Lung (tissue), 12 donors: ENCODE results near the gene PRKD2. TPM values are rescaled to one million over a fixed set of nuclear protein-coding genes. Genes with fewer than 3 reads are reported as not detected.

Experiments
- ATAC-seq: fragments of 200-7000 bp; cut with Tn5 transposase; one replicate; pipeline ENCODE4 v1.9.1; 2020; ENCODE audit warnings: moderate number of reproducible peaks; ENCODE audit not compliant: insufficient read depth, low FRiP score
- DNase-seq, 3 donors: peaks; one replicate each; pipeline ENCODE4 v3.0.0-alpha.2; 2013 to 2017
- H3K27ac ChIP-seq, 2 donors: one replicate each; pipeline ENCODE4 v1.5.1; 2013; ENCODE audit warnings: mild to moderate bottlenecking in 2 of 2, moderate library complexity in 2 of 2, control low read depth in 1 of 2, inconsistent platforms in 1 of 2, low read depth in 1 of 2, low read length in 1 of 2
- H3K27me3 ChIP-seq, 3 donors: one replicate each; pipeline ENCODE4 v1.5.1; 2013; ENCODE audit warnings: low read length in 2 of 3; ENCODE audit not compliant: control insufficient read depth in 3 of 3, insufficient read depth in 3 of 3
- H3K36me3 ChIP-seq, 4 donors: one replicate each; pipeline ENCODE4 v1.5.1; 2013; ENCODE audit warnings: low read length in 4 of 4, mild to moderate bottlenecking in 1 of 4, moderate library complexity in 1 of 4; ENCODE audit not compliant: control insufficient read depth in 4 of 4, insufficient read depth in 4 of 4
- H3K4me1 ChIP-seq, 5 donors: one replicate each; pipeline ENCODE4 v1.5.1; 2013; ENCODE audit warnings: low read length in 5 of 5, mild to moderate bottlenecking in 2 of 5, moderate library complexity in 1 of 5; ENCODE audit not compliant: control insufficient read depth in 5 of 5, insufficient read depth in 5 of 5
- H3K4me3 ChIP-seq: one replicate; pipeline ENCODE4 v1.5.1; 2013; ENCODE audit warnings: mild to moderate bottlenecking, control low read depth, moderate library complexity
- H3K9ac ChIP-seq, 2 donors: one replicate each; pipeline ENCODE4 v1.5.1; 2013; ENCODE audit warnings: low read length in 2 of 2, control low read depth in 1 of 2; ENCODE audit not compliant: insufficient read depth in 1 of 2
- H3K9me3 ChIP-seq, 4 donors: one replicate each; pipeline ENCODE4 v1.5.1; 2013; ENCODE audit warnings: low read length in 3 of 4, mild to moderate bottlenecking in 1 of 4, moderate library complexity in 1 of 4; ENCODE audit not compliant: control insufficient read depth in 4 of 4, insufficient read depth in 3 of 4
- WGBS, 2 donors: extraction: QIAGEN DNeasy Blood & Tissue Kit; methylation state at CpG; one replicate each; pipeline ENCODE4 v1.1.7; 2013; 5-methylcytosine and 5-hydroxymethylcytosine counted together
- polyA plus RNA-seq, 2 donors: library from polyadenylated mRNA; stranded (reverse); fragments of 200-250 nt; gene quantifications; one replicate each; pipeline ENCODE4 v1.2.1, GENCODE V29; 2013
- total RNA-seq, 2 donors: library from RNA; depleted of rRNA in 1 of 2; stranded (reverse); fragments of >200 nt in 1 of 2; gene quantifications; one replicate each; pipeline ENCODE4 v1.2.1, GENCODE V29; 2014 to 2021
- TF ChIP-seq, protein P1 (sequence below): IDR thresholded peaks from 2 replicates; pipeline ENCODE4 v1.5.1; 2012; ENCODE audit warnings: mild to moderate bottlenecking; ENCODE audit errors: control extremely low read depth, extremely low read depth
- donor health status: control.
- donor health status: control.
- donor health status: Bipolar disorder and iron deficiency.
- donor health status: healthy.
- donor health status: DM: yes; HTN: yes; CAD: no.

PRKD2 gene
- total and polyA plus RNA-seq, 4 donors = 35.5 to 56.2 (median 45.1) TPM

DNA sequence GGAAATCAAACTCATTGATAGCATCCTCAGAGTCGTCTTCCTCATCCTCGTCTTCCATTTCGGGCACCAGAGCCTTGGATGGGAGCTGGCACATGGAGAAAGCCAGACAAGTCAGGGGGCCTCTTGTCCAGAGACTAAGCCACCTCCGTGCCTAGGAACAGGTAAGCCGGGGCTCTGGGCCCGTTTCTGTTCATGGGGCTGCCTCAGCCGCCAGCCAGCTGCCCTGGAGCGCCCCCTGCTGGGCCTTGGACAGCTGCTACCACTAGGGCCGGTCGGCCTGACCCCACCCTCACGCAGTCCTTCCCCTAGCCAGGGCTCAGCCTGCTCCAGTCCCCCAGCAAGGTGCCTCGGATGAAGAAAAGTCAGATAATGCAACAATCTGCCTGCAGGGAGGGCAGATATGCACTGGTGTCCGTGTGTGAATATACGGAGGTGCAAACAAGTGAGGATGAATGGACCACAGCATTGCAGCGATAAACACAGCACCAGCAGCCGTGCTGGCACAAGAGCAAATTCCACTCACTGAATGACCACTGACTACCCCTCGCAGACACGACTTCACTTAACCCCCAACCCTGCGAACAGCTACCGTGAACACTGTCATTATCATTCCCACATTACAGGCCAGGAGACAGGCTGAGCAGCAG is 11.9 kb upstream of the PRKD2 start:
- TF ChIP-seq, protein P1, sequence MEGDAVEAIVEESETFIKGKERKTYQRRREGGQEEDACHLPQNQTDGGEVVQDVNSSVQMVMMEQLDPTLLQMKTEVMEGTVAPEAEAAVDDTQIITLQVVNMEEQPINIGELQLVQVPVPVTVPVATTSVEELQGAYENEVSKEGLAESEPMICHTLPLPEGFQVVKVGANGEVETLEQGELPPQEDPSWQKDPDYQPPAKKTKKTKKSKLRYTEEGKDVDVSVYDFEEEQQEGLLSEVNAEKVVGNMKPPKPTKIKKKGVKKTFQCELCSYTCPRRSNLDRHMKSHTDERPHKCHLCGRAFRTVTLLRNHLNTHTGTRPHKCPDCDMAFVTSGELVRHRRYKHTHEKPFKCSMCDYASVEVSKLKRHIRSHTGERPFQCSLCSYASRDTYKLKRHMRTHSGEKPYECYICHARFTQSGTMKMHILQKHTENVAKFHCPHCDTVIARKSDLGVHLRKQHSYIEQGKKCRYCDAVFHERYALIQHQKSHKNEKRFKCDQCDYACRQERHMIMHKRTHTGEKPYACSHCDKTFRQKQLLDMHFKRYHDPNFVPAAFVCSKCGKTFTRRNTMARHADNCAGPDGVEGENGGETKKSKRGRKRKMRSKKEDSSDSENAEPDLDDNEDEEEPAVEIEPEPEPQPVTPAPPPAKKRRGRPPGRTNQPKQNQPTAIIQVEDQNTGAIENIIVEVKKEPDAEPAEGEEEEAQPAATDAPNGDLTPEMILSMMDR = peak; percentile 87
- Histone ChIP-seq H3K4me3 (no peak overlapping the region), H3K4me1 (peaks cover 0 to 6% (median 0%) of the 10 kb centered on the region in 5 donors), H3K9me3 (no peaks in the 10 kb centered on the region), H3K36me3 (peaks cover 10 to 83% (median 60%) of the 10 kb centered on the region in 4 donors), H3K27ac (peak overlapping the region in 1 of 2 donors; percentile 50), H3K9ac (no peak overlapping the region), H3K27me3 (no peaks in the 10 kb centered on the region)
- 42 to 45% methylated on average over 19 to 20 of the region's 20 CpGs for WGBS, 2 donors
- ATAC-seq (peak; percentile 51), DNase-seq (peak; percentile 53 to 67 (median 65))

- Histone ChIP-seq H3K27ac (peak overlapping the region in 1 of 2 donors; percentile 50), H3K4me1 (peaks cover 0 to 6% (median 0%) of the 10 kb centered on the region in 5 donors), H3K36me3 (peaks cover 10 to 86% (median 58%) of the 10 kb centered on the region in 4 donors), H3K9me3 (no peaks in the 10 kb centered on the region), H3K27me3 (no peaks in the 10 kb centered on the region), H3K9ac (no peak overlapping the region), H3K4me3 (no peak overlapping the region)
- TF ChIP-seq, protein P1 = no peak
- DNase-seq = peak in 2 of 3 donors; percentile 43 to 67
- ATAC-seq = peak; percentile 5
- 56 to 61% methylated on average over 11 to 14 of the region's 14 CpGs for WGBS, 2 donors
These were observed 11.3 kb upstream of the PRKD2 start for GRCh38 chr19:46728208-46728607.

DNA sequence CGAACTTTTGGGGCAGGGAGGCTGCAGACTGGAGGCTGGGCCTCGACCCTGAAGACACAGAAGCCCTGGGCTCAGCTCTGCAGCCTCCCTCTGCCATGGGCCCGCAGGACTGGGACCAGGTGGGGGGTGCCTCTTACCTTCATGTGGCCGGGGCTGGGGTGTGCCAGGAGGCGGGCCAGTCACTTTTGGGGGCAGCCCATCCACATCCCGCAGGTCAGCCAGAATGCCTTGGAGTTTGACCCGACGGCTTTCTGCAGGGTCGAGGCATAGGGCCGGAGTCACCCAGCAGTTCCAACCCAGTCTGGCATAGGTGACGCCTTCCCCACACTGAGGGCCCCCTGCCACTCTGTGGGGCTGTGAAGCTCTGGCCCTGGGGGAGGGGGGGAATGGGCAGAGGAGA is 10.8 kb upstream of the PRKD2 start:
- 83 to 91% methylated on average over 11 of the region's 11 CpGs for WGBS, 2 donors
- TF ChIP-seq, protein P1 = no peak
- H3K27ac ChIP-seq = peak overlapping the region in 1 of 2 donors; percentile 50
- no peak overlapping the region for H3K9ac ChIP-seq
- no peak overlapping the region for H3K4me3 ChIP-seq
- H3K9me3 ChIP-seq = no peaks in the 10 kb centered on the region
- H3K36me3 ChIP-seq = peaks cover 9 to 85% (median 56%) of the 10 kb centered on the region in 4 donors
- H3K4me1 ChIP-seq = peaks cover 0 to 6% (median 0%) of the 10 kb centered on the region in 5 donors
- no peak for ATAC-seq
- no peak for DNase-seq
- no peaks in the 10 kb centered on the region for H3K27me3 ChIP-seq
